SK-N-SH (cell line): ENCODE results near the gene RELN. TPM values are rescaled to one million over a fixed set of nuclear protein-coding genes. Genes with fewer than 3 reads are reported as not detected.

Source experiments
- CTCF ChIA-PET: fragments of 300-600, 350-600 bp; formaldehyde crosslinking; extraction: SDS; loops from one replicate; lab custom pipeline; 2021; lab: Yijun Ruan, JAX
- POLR2A ChIA-PET: fragments of 350-600 bp; sonication (Branson Sonifier 250); formaldehyde crosslinking; extraction: SDS; loops from one replicate; lab custom pipeline; 2020; ENCODE audit warnings: antibody characterized with exemption, inconsistent platforms; lab: Yijun Ruan, JAX
- DNase-seq: peaks from one replicate; pipeline ENCODE4 v3.0.0; 2012
- H2AFZ ChIP-seq: fragments of 200-600 bp; sonication (generic); 2 replicates; pipeline ENCODE4 v1.8.1; 2016; ENCODE audit warnings: antibody characterized with exemption, mild to moderate bottlenecking, low read depth
- H3F3A ChIP-seq: fragments of 200-600 bp; sonication (generic); replicated peaks from 2 replicates; pipeline ENCODE3; 2016; ENCODE audit warnings: antibody characterized with exemption, mild to moderate bottlenecking; ENCODE audit not compliant: insufficient read depth
- H3K27ac ChIP-seq, 2 experiments: fragments of 200-500 bp in 1 of 2; fragments of 200-600 bp in 1 of 2; sonication (Bioruptor generic) in 1 of 2; sonication (generic), shearing (Covaris generic) in 1 of 2; 2 replicates each; pipeline versions ENCODE4 v1.5.1 to v1.6.1; 2014 to 2016; ENCODE audit warnings: low read depth in 2 of 2, inconsistent platforms in 1 of 2, low read length in 1 of 2, mild to moderate bottlenecking in 1 of 2, mixed read lengths in 1 of 2
- H3K27me3 ChIP-seq: fragments of 200-600 bp; sonication (generic), shearing (Covaris generic); 2 replicates; pipeline ENCODE4 v1.6.1; 2016; ENCODE audit warnings: mixed run types; ENCODE audit not compliant: insufficient read depth
- H3K36me3 ChIP-seq, 2 experiments: fragments of 200-500 bp in 1 of 2; fragments of 200-600 bp in 1 of 2; sonication (Bioruptor generic) in 1 of 2; sonication (generic) in 1 of 2; replicated peaks in 1 of 2; 2 replicates each; pipeline versions ENCODE3 to v1.5.1; 2014 to 2016; ENCODE audit warnings: low read length in 1 of 2, mild to moderate bottlenecking in 1 of 2; ENCODE audit not compliant: insufficient read depth in 2 of 2, control insufficient read depth in 1 of 2
- H3K4me1 ChIP-seq, 2 experiments: fragments of 200-500 bp in 1 of 2; fragments of 200-600 bp in 1 of 2; sonication (Bioruptor generic) in 1 of 2; sonication (generic), shearing (Covaris generic) in 1 of 2; 2 replicates each; pipeline versions ENCODE4 v1.5.1 to v1.6.1; 2014 to 2016; ENCODE audit warnings: low read depth in 1 of 2, low read length in 1 of 2, mixed run types in 1 of 2; ENCODE audit not compliant: insufficient read depth in 2 of 2, control insufficient read depth in 1 of 2
- H3K4me2 ChIP-seq: fragments of 200-600 bp; sonication (generic), shearing (Covaris generic); 2 replicates; pipeline ENCODE4 v1.6.1; 2017; ENCODE audit warnings: mixed run types
- H3K4me3 ChIP-seq, 2 experiments: fragments of 200-500 bp in 1 of 2; fragments of 200-600 bp in 1 of 2; sonication (Bioruptor generic) in 1 of 2; sonication (generic), shearing (Covaris generic) in 1 of 2; 2 replicates each; pipeline versions ENCODE4 v1.5.1 to v1.8.1; 2014 to 2016; ENCODE audit warnings: low read depth in 2 of 2, inconsistent platforms in 1 of 2, low read length in 1 of 2, mild to moderate bottlenecking in 1 of 2, mixed read lengths in 1 of 2, moderate library complexity in 1 of 2
- H3K79me2 ChIP-seq: fragments of 200-600 bp; sonication (generic); 2 replicates; pipeline ENCODE4 v1.8.1; 2017; ENCODE audit warnings: mild to moderate bottlenecking; ENCODE audit not compliant: insufficient read depth
- H3K9ac ChIP-seq: fragments of 200-600 bp; sonication (generic); 2 replicates; pipeline ENCODE4 v1.6.1; 2017; ENCODE audit warnings: mixed run types
- H3K9me2 ChIP-seq: fragments of 200-600 bp; sonication (generic); 2 replicates; pipeline ENCODE4 v1.6.1; 2017; ENCODE audit warnings: mixed run types
- H3K9me3 ChIP-seq: fragments of 200-600 bp; sonication (generic); 2 replicates; pipeline ENCODE4 v1.6.1; 2017; ENCODE audit warnings: mixed run types, mild to moderate bottlenecking, moderate library complexity
- H4K20me1 ChIP-seq: fragments of 200-600 bp; sonication (generic); 2 replicates; pipeline ENCODE4 v1.6.1; 2017; ENCODE audit warnings: mild to moderate bottlenecking, mixed run types; ENCODE audit not compliant: insufficient read depth
- CHD2 ChIP-seq: fragments of 150-350 bp; IDR thresholded peaks from 2 replicates; pipeline ENCODE4 v1.6.1; 2018; ENCODE audit warnings: low read length; ENCODE audit not compliant: partially characterized antibody
- EP300 ChIP-seq, 2 experiments: IDR thresholded peaks; 2 replicates each; pipeline versions ENCODE4 v1.4.0 to v1.6.1; 2012; ENCODE audit warnings: borderline replicate concordance in 1 of 2, low read depth in 1 of 2, low read length in 1 of 2
- FOXJ3 ChIP-seq: sonication (generic); formaldehyde crosslinking; IDR thresholded peaks from 2 replicates; pipeline ENCODE4 v1.5.1; 2020; ENCODE audit warnings: mild to moderate bottlenecking, missing genetic modification reagents
- GABPA ChIP-seq: IDR thresholded peaks from 2 replicates; pipeline ENCODE4 v1.4.0; 2012; ENCODE audit warnings: low read depth, mild to moderate bottlenecking
- MAX ChIP-seq: IDR thresholded peaks from 2 replicates; pipeline ENCODE4 v1.4.0; 2012; ENCODE audit warnings: low read depth
- MEF2A ChIP-seq: IDR thresholded peaks from 2 replicates; pipeline ENCODE4 v1.4.0; 2012; ENCODE audit warnings: low read depth, borderline replicate concordance
- MXI1 ChIP-seq: IDR thresholded peaks from 2 replicates; pipeline ENCODE4 v1.6.1; 2012; ENCODE audit warnings: mild to moderate bottlenecking, low read depth, low read length, improper control_type of control experiment
- POLR2AphosphoS5 ChIP-seq: IDR thresholded peaks from 2 replicates; pipeline ENCODE4 v1.6.1; 2012; ENCODE audit warnings: low read depth, low read length
- RCOR1 ChIP-seq: fragments of 150-350 bp; IDR thresholded peaks from 2 replicates; pipeline ENCODE4 v1.6.1; 2017; ENCODE audit warnings: antibody characterized with exemption, low read length
- REST ChIP-seq: IDR thresholded peaks from 2 replicates; pipeline ENCODE4 v1.6.1; 2012; ENCODE audit warnings: mild to moderate bottlenecking, low read depth, low read length, moderate library complexity
- RFX5 ChIP-seq: IDR thresholded peaks from 2 replicates; pipeline ENCODE4 v1.6.1; 2012; ENCODE audit warnings: mild to moderate bottlenecking, improper control_type of control experiment, low read length
- RXRA ChIP-seq: IDR thresholded peaks from 2 replicates; pipeline ENCODE4 v1.4.0; 2012; ENCODE audit warnings: low read depth, mild to moderate bottlenecking, borderline replicate concordance
- SIN3A ChIP-seq: IDR thresholded peaks from 2 replicates; pipeline ENCODE4 v1.6.1; 2012; ENCODE audit warnings: low read depth, mild to moderate bottlenecking, low read length, moderate library complexity, borderline replicate concordance
- USF1 ChIP-seq: IDR thresholded peaks from 2 replicates; pipeline ENCODE4 v1.4.0; 2012; ENCODE audit warnings: low read depth, borderline replicate concordance
- YY1 ChIP-seq: IDR thresholded peaks from 2 replicates; pipeline ENCODE4 v1.4.0; 2012; ENCODE audit warnings: low read depth, mild to moderate bottlenecking
- WGBS: methylation state at CpG from one replicate; pipeline ENCODE4 v1.1.6; 2017; ENCODE audit warnings: low lambda C conversion rate; 5-methylcytosine and 5-hydroxymethylcytosine counted together
- polyA plus RNA-seq, 3 experiments: library from polyadenylated mRNA; depleted of rRNA; stranded (reverse); fragments of >200 nt; gene quantifications; 2 replicates each; pipeline ENCODE4 v1.2.3, GENCODE V29; 2012

Gene RELN
- polyA plus RNA-seq, 1 of the 3 experiments (the other 2 are of a cell fraction): 0.02 TPM

- no peak overlapping the region for H3K9ac ChIP-seq
- 63% methylated on average over 8 of the region's 8 CpGs for WGBS
- no peak overlapping the region for H3K4me2 ChIP-seq
- H4K20me1 ChIP-seq: no peaks in the 10 kb centered on the region
- H3K9me3 ChIP-seq: no peaks in the 10 kb centered on the region
- H3K4me3 ChIP-seq: no peak overlapping the region
- DNase-seq: no peak
- no peak overlapping the region for H3K27ac ChIP-seq
- CTCF ChIA-PET: interaction anchor here (2.0 kb wide), 1 partner anchor 26 kb away, joined by 5 read pairs; no protein-coding TSS in a partner anchor
- no peaks in the 10 kb centered on the region for H3K27me3 ChIP-seq
- no peak overlapping the region for H2AFZ ChIP-seq
- no peaks in the 10 kb centered on the region for H3K9me2 ChIP-seq
- no peaks in the 10 kb centered on the region for H3K79me2 ChIP-seq
- no peaks in the 10 kb centered on the region for H3K4me1 ChIP-seq
- POLR2A ChIA-PET: no interaction called here
- no peaks in the 10 kb centered on the region for H3K36me3 ChIP-seq
- no peaks in the 10 kb centered on the region for H3F3A ChIP-seq
- TF ChIP-seq RCOR1: no peak
- TF ChIP-seq USF1: no peak
- TF ChIP-seq YY1: no peak
- TF ChIP-seq MEF2A: no peak
- no peak for TF ChIP-seq CHD2
- no peak for TF ChIP-seq GABPA
- TF ChIP-seq RFX5: no peak
- no peak for TF ChIP-seq EP300 (IDR thresholded peaks at IDR 0.05; ENCODE audit: borderline replicate concordance in 1 of 2, low read depth in 1 of 2, low read length in 1 of 2)
- TF ChIP-seq FOXJ3 (CRISPR knock-in tag): no peak
- TF ChIP-seq MXI1: no peak
- TF ChIP-seq REST: no peak
- TF ChIP-seq MAX: no peak
- TF ChIP-seq POLR2AphosphoS5: no peak
- TF ChIP-seq SIN3A: no peak
- no peak for TF ChIP-seq RXRA
These were observed 238.1 kb downstream of the RELN start for GRCh38 chr7:103751311-103751880.
